Upper lobe of left lung (tissue), 6 donors: ENCODE results near the gene TPH2. TPM values are rescaled to one million over a fixed set of nuclear protein-coding genes. Genes with fewer than 3 reads are reported as not detected.

Source experiments
- ATAC-seq, 2 donors: fragments of 200-7000 bp; cut with Tn5 transposase; one replicate each; pipeline ENCODE4 v1.9.1; 2022; ENCODE audit warnings: mild to moderate bottlenecking in 2 of 2, moderate library complexity in 2 of 2; ENCODE audit not compliant: low FRiP score in 2 of 2
- DNase-seq, 2 donors: peaks; one replicate each; pipeline ENCODE4 v3.0.0-alpha.2; 2019 to 2020
- H3K27ac ChIP-seq, 4 donors: fragments of 200-600 bp; sonication (generic); one replicate each; pipeline ENCODE4 v1.5.1; 2016 to 2019
- H3K27me3 ChIP-seq, 4 donors: fragments of 200-600 bp; sonication (generic); one replicate each; pipeline ENCODE4 v1.5.1; 2017 to 2019
- H3K36me3 ChIP-seq, 4 donors: fragments of 200-600 bp; sonication (generic); one replicate each; pipeline ENCODE4 v1.5.1; 2016 to 2019
- H3K4me1 ChIP-seq, 4 donors: fragments of 200-600 bp; sonication (generic); one replicate each; pipeline ENCODE4 v1.5.1; 2018 to 2019
- H3K4me3 ChIP-seq, 4 donors: fragments of 200-600 bp; sonication (generic); one replicate each; pipeline ENCODE4 v1.5.1; 2017 to 2019; ENCODE audit warnings: mild to moderate bottlenecking in 2 of 4, moderate library complexity in 1 of 4
- H3K9me3 ChIP-seq, 4 donors: fragments of 200-600 bp; sonication (generic); one replicate each; pipeline ENCODE4 v1.5.1; 2018 to 2019
- CTCF ChIP-seq, 6 experiments: fragments of 450-650 bp in 4 of 6; fragments of 200-600 bp in 2 of 6; sonication (generic) in 2 of 6; IDR thresholded peaks; one replicate each; pipeline ENCODE4 v1.5.1; 2016 to 2019; ENCODE audit warnings: antibody characterized with exemption in 6 of 6
- EP300 ChIP-seq, 4 donors: sonication (generic); formaldehyde crosslinking; IDR thresholded peaks; one replicate each; pipeline ENCODE4 v1.5.1; 2017; ENCODE audit warnings: antibody characterized with exemption in 4 of 4, control low read depth in 2 of 4
- POLR2A ChIP-seq, 4 donors: fragments of 450-650 bp; IDR thresholded peaks; one replicate each; pipeline ENCODE4 v1.5.1; 2016 to 2017; ENCODE audit warnings: antibody characterized with exemption in 4 of 4, mild to moderate bottlenecking in 2 of 4
- POLR2AphosphoS5 ChIP-seq, 2 donors: sonication (generic); formaldehyde crosslinking; IDR thresholded peaks; one replicate each; pipeline ENCODE4 v1.5.1; 2017; ENCODE audit warnings: antibody characterized with exemption in 2 of 2
- WGBS, 2 donors: methylation state at CpG; one replicate each; pipeline ENCODE4 v1.1.5; 2017 to 2018; 5-methylcytosine and 5-hydroxymethylcytosine counted together
- total RNA-seq, 6 donors: library from RNA; depleted of rRNA in 4 of 6; stranded (reverse); fragments of >200 nt in 4 of 6; gene quantifications; one replicate each; pipeline versions ENCODE4 v1.1.0 to v1.2.1, GENCODE V29; 2016 to 2021
- donor health status: DM: no; HTN: no; CAD: no; lungs with moderate emphysema.
- donor health status: DM: no; HTN: yes; CAD: no; lungs with severe emphysema.

Gene TPH2
- total RNA-seq, 6 donors from 2014 or later, result 0.61 TPM; not detected in 5

GRCh38 chr12:71955970-71956369 lies 17.3 kb downstream of the TPH2 start:
- no peak for ATAC-seq
- WGBS, 2 donors, result 61 to 95% methylated on average over 2 of the region's 2 CpGs
- H3K36me3 ChIP-seq, result no peaks in the 10 kb centered on the region
- H3K9me3 ChIP-seq, result no peaks in the 10 kb centered on the region
- TF ChIP-seq POLR2A (IDR thresholded peaks at IDR 0.05) (no peak), POLR2AphosphoS5 (IDR thresholded peaks at IDR 0.05) (no peak)
- peaks cover 0 to 12% (median 3%) of the 10 kb centered on the region in 4 donors for H3K4me1 ChIP-seq
- no peak overlapping the region for H3K4me3 ChIP-seq
- no peaks in the 10 kb centered on the region for H3K27me3 ChIP-seq
- H3K27ac ChIP-seq, result no peak overlapping the region
- no peak for DNase-seq

DNA sequence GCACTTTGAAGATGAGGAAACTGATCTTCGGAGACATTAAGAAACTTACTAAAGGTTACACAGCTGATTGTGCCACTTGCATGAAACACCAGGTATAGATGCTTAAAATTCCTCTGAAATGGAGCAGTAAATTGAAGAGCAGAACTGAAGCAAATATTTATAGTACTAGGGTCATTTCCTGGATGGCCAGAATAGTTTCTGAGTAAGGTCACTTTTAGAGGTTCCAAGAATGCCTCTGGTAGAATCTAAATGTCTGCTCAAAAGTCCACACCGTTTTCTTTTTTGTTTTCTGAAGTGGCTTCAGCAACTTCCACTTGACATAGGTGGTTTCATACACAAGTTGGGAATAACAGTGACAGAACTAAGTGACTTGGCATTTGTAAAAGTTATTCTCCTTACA lies 19.4 kb downstream of the TPH2 start:
- Histone ChIP-seq H3K9me3 (no peaks in the 10 kb centered on the region), H3K36me3 (no peaks in the 10 kb centered on the region), H3K4me3 (no peak overlapping the region), H3K4me1 (peaks cover 0 to 12% (median 3%) of the 10 kb centered on the region in 4 donors), H3K27ac (peak overlapping the region in 1 of 4 donors; percentile 61), H3K27me3 (no peaks in the 10 kb centered on the region)
- TF ChIP-seq EP300 (IDR thresholded peaks at IDR 0.05) (peak in 1 of 4 donors; percentile 0), POLR2AphosphoS5 (IDR thresholded peaks at IDR 0.05) (peak in 1 of 2 donors; percentile 6), CTCF (IDR thresholded peaks at IDR 0.05) (no peak), POLR2A (IDR thresholded peaks at IDR 0.05) (no peak)
- DNase-seq, result no peak
- peak in 1 of 2 donors; percentile 79 for ATAC-seq
- 19% methylated on average over 2 of the region's 2 CpGs for WGBS, 2 donors

DNA sequence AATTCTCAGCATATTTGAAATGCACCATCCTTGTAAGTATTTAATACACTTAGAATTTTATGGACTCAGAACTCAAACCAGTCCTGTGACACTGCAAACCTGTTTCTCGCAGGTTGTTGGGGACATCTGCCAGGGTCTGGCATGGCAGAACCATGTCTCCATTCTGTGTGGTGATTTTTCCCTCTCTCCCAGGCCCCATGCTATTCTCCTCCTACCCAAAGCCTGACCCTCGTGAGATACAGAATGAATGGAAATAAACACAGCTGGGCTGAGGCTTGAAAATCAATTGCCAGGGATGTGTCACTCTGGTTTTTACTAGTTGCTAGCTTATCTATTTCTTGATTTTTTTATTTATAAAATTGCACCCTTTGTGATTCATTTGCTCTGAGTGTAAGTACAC lies 19.8 kb downstream of the TPH2 start:
- no peaks in the 10 kb centered on the region for H3K27me3 ChIP-seq
- 39 to 55% methylated on average over 2 of the region's 2 CpGs for WGBS, 2 donors
- no peaks in the 10 kb centered on the region for H3K36me3 ChIP-seq
- TF ChIP-seq CTCF (IDR thresholded peaks at IDR 0.05), result no peak
- TF ChIP-seq POLR2A (IDR thresholded peaks at IDR 0.05), result no peak
- no peak for TF ChIP-seq EP300 (IDR thresholded peaks at IDR 0.05)
- TF ChIP-seq POLR2AphosphoS5 (IDR thresholded peaks at IDR 0.05), result no peak
- DNase-seq (no peak), ATAC-seq (peak in 1 of 2 donors; percentile 65)
- H3K27ac ChIP-seq, result peak overlapping the region in 2 of 4 donors; percentile 4 to 40
- no peak overlapping the region for H3K4me3 ChIP-seq
- no peaks in the 10 kb centered on the region for H3K9me3 ChIP-seq
- H3K4me1 ChIP-seq, result peaks cover 0 to 12% (median 3%) of the 10 kb centered on the region in 4 donors

- Histone ChIP-seq H3K4me3 (no peak overlapping the region), H3K27me3 (no peaks in the 10 kb centered on the region), H3K4me1 (peaks cover 0 to 12% (median 3%) of the 10 kb centered on the region in 4 donors), H3K9me3 (no peaks in the 10 kb centered on the region), H3K36me3 (no peaks in the 10 kb centered on the region), H3K27ac (peak overlapping the region in 2 of 4 donors; percentile 4 to 40)
- DNase-seq (no peak), ATAC-seq (no peak)
- 61 to 65% methylated on average over 4 of the region's 4 CpGs for WGBS, 2 donors
- TF ChIP-seq EP300 (IDR thresholded peaks at IDR 0.05), result no peak
- TF ChIP-seq POLR2A (IDR thresholded peaks at IDR 0.05), result no peak
- TF ChIP-seq CTCF (IDR thresholded peaks at IDR 0.05), result no peak
- no peak for TF ChIP-seq POLR2AphosphoS5 (IDR thresholded peaks at IDR 0.05)
These were observed 20.4 kb downstream of the TPH2 start for GRCh38 chr12:71958993-71959578.

DNA sequence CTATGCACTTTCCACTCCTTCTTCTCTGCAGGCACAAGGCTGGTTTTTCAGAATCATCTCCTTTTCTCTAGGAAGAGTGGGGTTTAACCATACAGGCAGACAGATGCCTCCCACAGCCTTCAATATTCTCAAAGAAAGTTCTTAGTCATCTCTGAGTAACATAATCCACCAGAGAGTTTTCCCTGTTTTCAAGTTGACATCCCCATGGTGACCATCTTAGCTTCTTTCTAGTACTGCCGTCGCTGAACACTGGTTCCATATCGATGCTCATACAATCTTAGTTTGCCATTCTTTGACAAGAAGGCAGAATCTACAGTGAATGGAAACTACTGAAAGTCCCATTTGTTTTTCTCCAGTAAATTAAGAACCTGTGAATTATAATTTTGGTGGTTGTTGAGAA lies 28.6 kb downstream of the TPH2 start:
- Histone ChIP-seq H3K4me3 (no peak overlapping the region), H3K9me3 (no peaks in the 10 kb centered on the region), H3K36me3 (no peaks in the 10 kb centered on the region), H3K27ac (no peak overlapping the region), H3K4me1 (no peaks in the 10 kb centered on the region), H3K27me3 (no peaks in the 10 kb centered on the region)
- ATAC-seq, result no peak
- WGBS, 2 donors, result 81 to 86% methylated on average over 3 of the region's 3 CpGs
- TF ChIP-seq POLR2A (IDR thresholded peaks at IDR 0.05), result no peak
- no peak for TF ChIP-seq CTCF (IDR thresholded peaks at IDR 0.05)
- no peak for TF ChIP-seq EP300 (IDR thresholded peaks at IDR 0.05)
- TF ChIP-seq POLR2AphosphoS5 (IDR thresholded peaks at IDR 0.05), result no peak
- DNase-seq, result no peak
